H9 (cell line): ENCODE measurements around the gene ZNF705A. TPM values are rescaled to one million over a fixed set of nuclear protein-coding genes. Genes with fewer than 3 reads are reported as not detected.
"Not testable (repeated sequence)": the region's sequence is repeated elsewhere in the genome, so short reads cannot be mapped to it uniquely, and the experiment has no call there.

ENCODE experiments used
- DNase-seq: peaks from one replicate; pipeline ENCODE4 v3.0.0-alpha.2; 2017
- H2AFZ ChIP-seq: one replicate; pipeline ENCODE4 v1.6.1; 2013; ENCODE audit warnings: mild to moderate bottlenecking, low read length, control low read depth, moderate library complexity
- H2AK5ac ChIP-seq: 2 replicates; pipeline ENCODE4 v1.6.1; 2013; ENCODE audit warnings: low read length, control low read depth, mixed read lengths; ENCODE audit not compliant: insufficient read length
- H2BK120ac ChIP-seq: one replicate; pipeline ENCODE4 v1.6.1; 2013; ENCODE audit warnings: low read depth, mild to moderate bottlenecking, low read length, control low read depth, inconsistent platforms; ENCODE audit not compliant: poor library complexity, severe bottlenecking
- H2BK12ac ChIP-seq: 2 replicates; pipeline ENCODE4 v1.6.1; 2013; ENCODE audit warnings: low read length, control low read depth, mixed read lengths, low read depth; ENCODE audit not compliant: insufficient read length
- H2BK15ac ChIP-seq: 2 replicates; pipeline ENCODE4 v1.6.1; 2013; ENCODE audit warnings: low read depth, low read length, control low read depth
- H2BK20ac ChIP-seq: one replicate; pipeline ENCODE4 v1.6.1; 2013; ENCODE audit warnings: low read depth, mild to moderate bottlenecking, low read length, control low read depth, inconsistent platforms; ENCODE audit not compliant: poor library complexity, severe bottlenecking
- H2BK5ac ChIP-seq: 2 replicates; pipeline ENCODE4 v1.6.1; 2013; ENCODE audit warnings: low read length, control low read depth, mixed read lengths; ENCODE audit not compliant: insufficient read length
- H3K14ac ChIP-seq: 2 replicates; pipeline ENCODE4 v1.6.1; 2013; ENCODE audit warnings: low read length, control low read depth; ENCODE audit not compliant: insufficient read depth
- H3K18ac ChIP-seq: 2 replicates; pipeline ENCODE4 v1.6.1; 2013; ENCODE audit warnings: low read depth, mild to moderate bottlenecking, mixed read lengths, low read length, control low read depth; ENCODE audit not compliant: insufficient read length
- H3K23ac ChIP-seq: 2 replicates; pipeline ENCODE4 v1.6.1; 2013; ENCODE audit warnings: low read length, control low read depth, mixed read lengths, low read depth; ENCODE audit not compliant: insufficient read length
- H3K23me2 ChIP-seq: 2 replicates; pipeline ENCODE4 v1.6.1; 2013; ENCODE audit warnings: low read depth, mild to moderate bottlenecking, mixed read lengths, low read length, control low read depth; ENCODE audit not compliant: insufficient read length, poor library complexity, severe bottlenecking
- H3K27ac ChIP-seq: 2 replicates; pipeline ENCODE4 v1.5.1; 2013; ENCODE audit warnings: low read length, control low read depth, mixed read lengths, low read depth; ENCODE audit not compliant: insufficient read length
- H3K27me3 ChIP-seq: 2 replicates; pipeline ENCODE4 v1.6.1; 2013; ENCODE audit warnings: low read length, control low read depth, inconsistent platforms; ENCODE audit not compliant: insufficient read depth
- H3K4ac ChIP-seq: 2 replicates; pipeline ENCODE4 v1.6.1; 2013; ENCODE audit warnings: low read depth, mild to moderate bottlenecking, control low read depth, inconsistent platforms, low read length, moderate library complexity
- H3K4me1 ChIP-seq: 2 replicates; pipeline ENCODE4 v1.6.1; 2013; ENCODE audit warnings: low read length, control low read depth, inconsistent platforms; ENCODE audit not compliant: insufficient read depth
- H3K4me2 ChIP-seq: 2 replicates; pipeline ENCODE4 v1.6.1; 2013; ENCODE audit warnings: low read length, control low read depth, mixed read lengths; ENCODE audit not compliant: insufficient read length, insufficient read depth
- H3K56ac ChIP-seq: 2 replicates; pipeline ENCODE4 v1.6.1; 2013; ENCODE audit warnings: low read depth, mild to moderate bottlenecking, mixed read lengths, low read length, control low read depth; ENCODE audit not compliant: insufficient read length
- H3K79me1 ChIP-seq: 2 replicates; pipeline ENCODE4 v1.6.1; 2013; ENCODE audit warnings: low read depth, mild to moderate bottlenecking, moderate library complexity, low read length, control low read depth, inconsistent platforms; ENCODE audit not compliant: insufficient read depth, poor library complexity, severe bottlenecking
- H3K79me2 ChIP-seq: 2 replicates; pipeline ENCODE4 v1.6.1; 2013; ENCODE audit warnings: low read length, control low read depth, inconsistent platforms; ENCODE audit not compliant: insufficient read depth
- H3K9ac ChIP-seq: 2 replicates; pipeline ENCODE4 v1.6.1; 2013; ENCODE audit warnings: low read length, control low read depth, mixed read lengths; ENCODE audit not compliant: insufficient read length; ENCODE audit errors: extremely low read depth
- H3K9me3 ChIP-seq: one replicate; pipeline ENCODE4 v1.6.1; 2013; ENCODE audit warnings: low read depth, low read length, inconsistent platforms; ENCODE audit not compliant: control insufficient read depth
- H3T11ph ChIP-seq: one replicate; pipeline ENCODE4 v1.6.1; 2013; ENCODE audit warnings: mild to moderate bottlenecking, low read length, control low read depth, inconsistent platforms
- H4K20me1 ChIP-seq: one replicate; pipeline ENCODE4 v1.6.1; 2013; ENCODE audit not compliant: control insufficient read depth, insufficient read length, insufficient read depth
- H4K5ac ChIP-seq: 2 replicates; pipeline ENCODE4 v1.6.1; 2013; ENCODE audit warnings: low read depth, mild to moderate bottlenecking, mixed read lengths, low read length, control low read depth; ENCODE audit not compliant: insufficient read length
- H4K8ac ChIP-seq: replicated peaks from 2 replicates; pipeline ENCODE4 v1.6.1; 2013; ENCODE audit warnings: low read length, control low read depth, mixed read lengths, low read depth; ENCODE audit not compliant: insufficient read length
- H4K91ac ChIP-seq: 2 replicates; pipeline ENCODE4 v1.6.1; 2013; ENCODE audit warnings: low read depth, mild to moderate bottlenecking, moderate library complexity, mixed read lengths, low read length, control low read depth; ENCODE audit not compliant: insufficient read length
- H3K27ac Mint-ChIP-seq, 3 experiments: 2 replicates in 2 of 3; 3 replicates in 1 of 3; pipeline ENCODE4 v1.8.0; 2020 to 2021; ENCODE audit warnings: mixed read lengths in 3 of 3, mild to moderate bottlenecking in 1 of 3, moderate library complexity in 1 of 3
- H3K27me3 Mint-ChIP-seq: 2 replicates; pipeline ENCODE4 v1.8.0; 2021; ENCODE audit warnings: low read depth, mild to moderate bottlenecking, moderate library complexity, mixed read lengths
- H3K36me3 Mint-ChIP-seq, 3 experiments: 2 replicates in 2 of 3; 3 replicates in 1 of 3; pipeline ENCODE4 v1.8.0; 2020 to 2021; ENCODE audit warnings: low read depth in 3 of 3, mixed read lengths in 3 of 3; ENCODE audit not compliant: insufficient read depth in 1 of 3
- H3K4me1 Mint-ChIP-seq, 2 experiments: 2 replicates each; pipeline ENCODE4 v1.8.0; 2020; ENCODE audit warnings: mixed read lengths in 2 of 2
- H3K4me3 Mint-ChIP-seq, 2 experiments: 2 replicates in 1 of 2; 3 replicates in 1 of 2; pipeline ENCODE4 v1.8.0; 2020 to 2021; ENCODE audit warnings: mild to moderate bottlenecking in 2 of 2, mixed read lengths in 2 of 2, moderate library complexity in 1 of 2
- H3K9me3 Mint-ChIP-seq, 2 experiments: 2 replicates in 1 of 2; 3 replicates in 1 of 2; pipeline ENCODE4 v1.8.0; 2020; ENCODE audit warnings: mild to moderate bottlenecking in 2 of 2, mixed read lengths in 2 of 2, moderate library complexity in 1 of 2
- WGBS: extraction: QIAGEN DNeasy Blood & Tissue Kit; methylation state at CpG from one replicate; pipeline ENCODE4 v1.1.7; 2013; ENCODE audit warnings: missing lambda C conversion rate, low lambda C conversion rate, mixed read lengths; ENCODE audit not compliant: insufficient read length; ENCODE audit errors: extremely low coverage; 5-methylcytosine and 5-hydroxymethylcytosine counted together
- total RNA-seq: library from RNA; stranded (reverse); gene quantifications from 2 replicates; pipeline ENCODE4 v1.2.1, GENCODE V29; 2021

ZNF705A gene
- total RNA-seq, 1 experiment from 2014 or later, result not detected

GRCh38 chr12:8221844-8222243 lies 65.0 kb downstream of the ZNF705A start:
- not testable (repeated sequence) for H3K4me2 ChIP-seq, H3K18ac ChIP-seq, H3K23ac ChIP-seq, H3K27ac Mint-ChIP-seq, H3K4me3 Mint-ChIP-seq, H3K27ac ChIP-seq, H2BK120ac ChIP-seq, H2AK5ac ChIP-seq, H4K91ac ChIP-seq, H3K27me3 ChIP-seq, H3K36me3 Mint-ChIP-seq, H2AFZ ChIP-seq, H3K79me1 ChIP-seq, H3K4ac ChIP-seq, H3K14ac ChIP-seq, H2BK15ac ChIP-seq, H4K8ac ChIP-seq, H3K9me3 ChIP-seq, H2BK12ac ChIP-seq, H2BK20ac ChIP-seq, H3K4me1 ChIP-seq, H3K9ac ChIP-seq, H3K23me2 ChIP-seq, H2BK5ac ChIP-seq, H4K20me1 ChIP-seq, H3T11ph ChIP-seq, H3K56ac ChIP-seq, H3K79me2 ChIP-seq, H3K9me3 Mint-ChIP-seq, H4K5ac ChIP-seq, DNase-seq
- Mint-ChIP-seq H3K4me1 (peaks cover 11 to 14% of the 10 kb centered on the region in 2 experiments), H3K27me3 (peaks cover 23% of the 10 kb centered on the region)
- no CpG with 5 or more reads among the region's 21 CpGs for WGBS

GRCh38 chr12:8222303-8222702 lies 65.5 kb downstream of the ZNF705A start:
- not testable (repeated sequence) for H3K79me2 ChIP-seq, H4K8ac ChIP-seq, H3K56ac ChIP-seq, H3K4me3 Mint-ChIP-seq, H3K27me3 ChIP-seq, H3K4me2 ChIP-seq, H3K4ac ChIP-seq, H3K14ac ChIP-seq, H4K20me1 ChIP-seq, DNase-seq, H3K18ac ChIP-seq, H2BK15ac ChIP-seq, H3K36me3 Mint-ChIP-seq, H3K27ac ChIP-seq, H3K79me1 ChIP-seq, H3K9me3 ChIP-seq, H4K91ac ChIP-seq, H2BK120ac ChIP-seq, H3K23ac ChIP-seq, H3K9ac ChIP-seq, H3K27ac Mint-ChIP-seq, H3K23me2 ChIP-seq, H3K9me3 Mint-ChIP-seq, H2BK5ac ChIP-seq, H3T11ph ChIP-seq, H2AFZ ChIP-seq, H4K5ac ChIP-seq, H3K4me1 ChIP-seq, H2BK12ac ChIP-seq, H2AK5ac ChIP-seq, H2BK20ac ChIP-seq
- peaks cover 11 to 18% of the 10 kb centered on the region in 2 experiments for H3K4me1 Mint-ChIP-seq
- peaks cover 23% of the 10 kb centered on the region for H3K27me3 Mint-ChIP-seq
- WGBS, result no CpG with 5 or more reads among the region's 16 CpGs
